Neural crest cell (in vitro differentiated cells): ENCODE results near the gene DNM3. TPM values are rescaled to one million over a fixed set of nuclear protein-coding genes. Genes with fewer than 3 reads are reported as not detected.
A peak's percentile ranks its signal among the peaks of the same experiment; 100 is the strongest.

ENCODE experiments used
- DNase-seq: peaks from one replicate; pipeline ENCODE4 v3.0.0; 2021; ENCODE audit warnings: low read depth, mixed read lengths, low spot score
- H3K27ac Mint-ChIP-seq: one replicate; pipeline ENCODE4 v1.8.0; 2021; ENCODE audit warnings: mild to moderate bottlenecking, mixed read lengths; ENCODE audit not compliant: unreplicated experiment
- H3K27me3 Mint-ChIP-seq: 2 replicates; pipeline ENCODE4 v1.8.0; 2021; ENCODE audit warnings: low read depth, mild to moderate bottlenecking, mixed read lengths
- H3K36me3 Mint-ChIP-seq: 2 replicates; pipeline ENCODE4 v1.8.0; 2021; ENCODE audit warnings: low read depth, mild to moderate bottlenecking, mixed read lengths
- H3K4me1 Mint-ChIP-seq: 2 replicates; pipeline ENCODE4 v1.8.0; 2021; ENCODE audit warnings: mixed read lengths
- H3K4me3 Mint-ChIP-seq: one replicate; pipeline ENCODE4 v1.8.0; 2021; ENCODE audit warnings: mild to moderate bottlenecking, mixed read lengths
- H3K9me3 Mint-ChIP-seq: 2 replicates; pipeline ENCODE4 v1.8.0; 2021; ENCODE audit warnings: mixed read lengths
- total RNA-seq: library from RNA; stranded (reverse); gene quantifications from 2 replicates; pipeline ENCODE4 v1.2.1, GENCODE V29; 2021
- TF ChIP-seq, protein P1 (sequence below): fragments of 200-600 bp; sonication (generic); conservative IDR thresholded peaks from 2 replicates; pipeline ENCODE4 v1.5.0; 2021; ENCODE audit warnings: antibody characterized with exemption, mild to moderate bottlenecking

Gene DNM3
- total RNA-seq, 1 donor from 2014 or later = 3.5 TPM

DNA sequence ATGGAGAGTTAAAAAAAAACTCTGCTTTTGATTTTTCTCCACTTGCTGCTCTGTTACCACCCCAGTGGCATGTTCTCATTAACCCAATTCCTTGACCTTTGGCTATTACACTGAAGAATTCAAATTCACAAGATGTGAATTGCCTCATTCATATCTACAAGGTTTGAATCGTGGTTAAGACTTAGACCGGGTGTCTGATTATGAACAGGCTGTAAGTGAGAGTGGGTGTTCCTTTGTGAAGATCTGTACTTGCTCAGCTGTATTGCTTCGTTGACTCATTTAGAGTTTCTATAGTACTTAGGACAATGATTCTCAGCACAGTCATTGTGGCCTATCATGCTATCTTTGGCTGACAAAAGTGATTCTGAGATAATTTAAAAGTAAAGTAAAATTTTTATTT, 36.4 kb downstream of the DNM3 start:
- DNase-seq = no peak
- H3K27ac Mint-ChIP-seq = no peak overlapping the region
- H3K9me3 Mint-ChIP-seq = no peaks in the 10 kb centered on the region
- H3K27me3 Mint-ChIP-seq = no peaks in the 10 kb centered on the region
- no peak overlapping the region for H3K4me3 Mint-ChIP-seq
- TF ChIP-seq, protein P1, sequence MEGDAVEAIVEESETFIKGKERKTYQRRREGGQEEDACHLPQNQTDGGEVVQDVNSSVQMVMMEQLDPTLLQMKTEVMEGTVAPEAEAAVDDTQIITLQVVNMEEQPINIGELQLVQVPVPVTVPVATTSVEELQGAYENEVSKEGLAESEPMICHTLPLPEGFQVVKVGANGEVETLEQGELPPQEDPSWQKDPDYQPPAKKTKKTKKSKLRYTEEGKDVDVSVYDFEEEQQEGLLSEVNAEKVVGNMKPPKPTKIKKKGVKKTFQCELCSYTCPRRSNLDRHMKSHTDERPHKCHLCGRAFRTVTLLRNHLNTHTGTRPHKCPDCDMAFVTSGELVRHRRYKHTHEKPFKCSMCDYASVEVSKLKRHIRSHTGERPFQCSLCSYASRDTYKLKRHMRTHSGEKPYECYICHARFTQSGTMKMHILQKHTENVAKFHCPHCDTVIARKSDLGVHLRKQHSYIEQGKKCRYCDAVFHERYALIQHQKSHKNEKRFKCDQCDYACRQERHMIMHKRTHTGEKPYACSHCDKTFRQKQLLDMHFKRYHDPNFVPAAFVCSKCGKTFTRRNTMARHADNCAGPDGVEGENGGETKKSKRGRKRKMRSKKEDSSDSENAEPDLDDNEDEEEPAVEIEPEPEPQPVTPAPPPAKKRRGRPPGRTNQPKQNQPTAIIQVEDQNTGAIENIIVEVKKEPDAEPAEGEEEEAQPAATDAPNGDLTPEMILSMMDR = no peak
- H3K36me3 Mint-ChIP-seq = no peaks in the 10 kb centered on the region
- peaks cover 21% of the 10 kb centered on the region for H3K4me1 Mint-ChIP-seq

DNA sequence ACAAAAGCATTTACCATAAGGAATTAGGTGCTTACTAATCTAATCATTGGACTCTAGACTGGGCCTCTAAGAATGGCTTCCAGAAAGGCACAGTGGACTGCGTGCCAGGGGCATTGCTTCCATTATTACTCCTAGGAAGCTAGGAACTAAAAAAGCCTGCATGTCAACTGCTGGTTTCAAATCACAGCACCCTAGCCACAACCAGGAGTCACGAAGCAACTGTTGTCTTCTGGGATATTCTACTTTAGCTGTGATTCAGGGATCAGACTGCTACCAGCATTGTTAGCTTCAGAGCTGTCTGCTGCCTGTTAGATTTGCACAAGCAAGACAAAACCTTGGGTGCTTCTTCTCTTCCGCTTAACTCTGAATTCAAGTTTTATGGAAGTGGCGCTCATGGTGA, 38.3 kb downstream of the DNM3 start:
- DNase-seq = no peak
- Mint-ChIP-seq H3K4me3 (no peak overlapping the region), H3K27me3 (no peaks in the 10 kb centered on the region), H3K9me3 (no peaks in the 10 kb centered on the region), H3K4me1 (peaks cover 21% of the 10 kb centered on the region), H3K36me3 (no peaks in the 10 kb centered on the region), H3K27ac (no peak overlapping the region)
- TF ChIP-seq, protein P1 = no peak

DNA sequence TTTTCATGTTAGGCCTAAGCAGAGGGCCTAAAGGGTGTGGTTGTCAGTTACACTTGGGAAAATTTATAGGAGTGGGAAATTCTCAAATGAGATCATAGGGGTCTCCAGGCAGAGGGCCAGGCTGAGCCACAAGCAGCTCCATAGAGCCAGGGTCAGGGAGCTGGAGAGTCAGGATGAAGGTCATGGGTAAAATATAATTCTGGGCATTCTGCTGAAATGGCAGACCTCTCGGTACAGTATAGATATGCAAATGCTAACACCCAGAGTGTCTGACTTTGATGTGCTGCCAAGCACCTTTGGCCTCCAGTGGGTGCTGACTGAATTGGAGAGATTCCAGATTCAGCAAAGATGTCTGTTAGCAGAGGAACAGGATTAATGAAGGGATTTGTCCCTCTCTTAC, 40.1 kb downstream of the DNM3 start:
- Mint-ChIP-seq H3K27ac (peak overlapping the region; percentile 22), H3K4me1 (peaks cover 21% of the 10 kb centered on the region), H3K36me3 (no peaks in the 10 kb centered on the region), H3K27me3 (no peaks in the 10 kb centered on the region), H3K4me3 (no peak overlapping the region), H3K9me3 (no peaks in the 10 kb centered on the region)
- no peak for DNase-seq
- TF ChIP-seq, protein P1 = no peak

DNA sequence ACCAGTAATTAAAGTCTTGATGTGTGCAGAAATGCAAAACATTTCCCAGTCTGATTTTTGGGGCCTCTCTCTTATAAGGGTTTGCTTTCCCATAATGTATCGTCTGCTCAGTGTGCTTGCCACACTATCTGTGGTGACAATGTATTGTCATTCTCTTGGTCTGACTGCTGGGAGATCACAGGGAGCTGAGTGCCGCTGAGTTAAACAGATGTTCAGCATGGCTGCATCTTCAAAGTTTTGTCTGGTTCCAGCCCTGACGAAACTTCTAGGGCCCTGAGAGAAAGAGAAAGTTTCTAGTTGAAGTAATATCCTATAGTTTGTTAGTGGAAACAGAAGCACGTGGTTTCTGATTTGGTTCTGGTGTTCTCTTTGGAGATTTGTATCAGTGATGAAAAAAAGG, 42.6 kb downstream of the DNM3 start:
- TF ChIP-seq, protein P1 = no peak
- H3K4me3 Mint-ChIP-seq = no peak overlapping the region
- no peak for DNase-seq
- H3K27me3 Mint-ChIP-seq = no peaks in the 10 kb centered on the region
- no peaks in the 10 kb centered on the region for H3K36me3 Mint-ChIP-seq
- peaks cover 3% of the 10 kb centered on the region for H3K9me3 Mint-ChIP-seq
- no peak overlapping the region for H3K27ac Mint-ChIP-seq
- H3K4me1 Mint-ChIP-seq = peaks cover 4% of the 10 kb centered on the region

DNA sequence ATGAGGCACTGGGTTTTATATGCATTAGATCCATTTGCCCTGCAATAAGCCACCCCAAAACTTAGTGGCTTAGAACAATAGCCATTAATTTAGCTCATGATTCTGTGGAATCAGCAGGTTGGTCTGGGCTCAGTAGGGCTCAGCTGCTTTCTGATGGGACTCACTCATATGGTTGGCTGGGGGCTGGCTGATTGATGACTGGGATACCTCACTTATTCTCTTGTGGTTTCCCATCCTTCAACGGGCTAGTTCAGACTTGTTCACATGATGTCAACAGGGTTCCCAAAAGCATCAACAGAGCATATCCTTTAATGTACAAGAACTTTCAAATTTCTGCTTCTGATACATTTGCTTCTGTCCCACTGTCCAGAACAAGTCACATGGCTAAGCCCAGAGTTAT, 43.2 kb downstream of the DNM3 start:
- TF ChIP-seq, protein P1 = no peak

DNA sequence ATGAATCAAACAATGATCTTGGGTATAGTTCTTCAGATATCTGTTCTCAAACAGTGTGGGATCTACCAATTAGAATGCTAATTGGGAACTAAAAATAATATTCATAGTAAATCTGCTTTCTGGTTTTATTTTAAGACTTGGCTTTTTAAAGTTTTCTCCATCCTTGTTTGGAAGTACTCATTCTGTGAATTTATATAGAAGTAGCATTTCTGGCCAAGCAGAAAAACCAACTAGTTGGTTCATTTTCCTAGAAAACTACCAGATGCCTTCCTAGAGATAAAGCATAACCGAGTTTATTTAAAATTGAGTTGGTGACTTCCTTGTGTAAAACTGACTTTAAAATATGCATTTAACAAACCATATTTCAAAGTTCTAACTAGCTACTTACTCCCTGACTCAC, 48.8 kb downstream of the DNM3 start:
- H3K9me3 Mint-ChIP-seq = peaks cover 5% of the 10 kb centered on the region
- no peaks in the 10 kb centered on the region for H3K27me3 Mint-ChIP-seq
- H3K4me3 Mint-ChIP-seq = no peak overlapping the region
- TF ChIP-seq, protein P1 = no peak
- no peak for DNase-seq
- no peaks in the 10 kb centered on the region for H3K36me3 Mint-ChIP-seq
- no peak overlapping the region for H3K27ac Mint-ChIP-seq
- no peaks in the 10 kb centered on the region for H3K4me1 Mint-ChIP-seq

More for the DNA sequence above, 43.2 kb downstream of the DNM3 start:
- Mint-ChIP-seq H3K4me3 (no peak overlapping the region), H3K4me1 (peaks cover 4% of the 10 kb centered on the region), H3K9me3 (peaks cover 3% of the 10 kb centered on the region), H3K27ac (no peak overlapping the region), H3K27me3 (no peaks in the 10 kb centered on the region), H3K36me3 (no peaks in the 10 kb centered on the region)
- DNase-seq = no peak
